MM.1S (cell line): ENCODE results near the gene GMPR2.
"Not testable (repeated sequence)": the region's sequence is repeated elsewhere in the genome, so short reads cannot be mapped to it uniquely, and the experiment has no call there.

Source experiments
- DNase-seq: peaks from one replicate; pipeline ENCODE4 v3.0.0-alpha.2; 2015
- H2AFZ ChIP-seq: fragments of 300-600 bp; sonication (generic); 2 replicates; pipeline ENCODE4 v1.6.0; 2016; ENCODE audit warnings: antibody characterized with exemption, low read length
- H3F3A ChIP-seq: fragments of 300-600 bp; sonication (generic); 2 replicates; pipeline ENCODE4 v1.6.1; 2016; ENCODE audit warnings: mild to moderate bottlenecking, antibody characterized with exemption, low read length, moderate library complexity, mixed read lengths; ENCODE audit not compliant: insufficient read depth
- H3K27ac ChIP-seq: fragments of 300-600 bp; sonication (generic); 2 replicates; pipeline ENCODE4 v1.5.1; 2016; ENCODE audit warnings: mild to moderate bottlenecking, low read length
- H3K27me3 ChIP-seq: fragments of 300-600 bp; sonication (generic); replicated peaks from 2 replicates; pipeline ENCODE4 v1.6.0; 2016; ENCODE audit warnings: low read length; ENCODE audit not compliant: insufficient read depth
- H3K36me3 ChIP-seq: fragments of 300-600 bp; sonication (generic); replicated peaks from 2 replicates; pipeline ENCODE4 v1.6.1; 2016; ENCODE audit warnings: mild to moderate bottlenecking, low read length, mixed read lengths; ENCODE audit not compliant: insufficient read depth
- H3K4me1 ChIP-seq: fragments of 300-600 bp; sonication (generic); 2 replicates; pipeline ENCODE4 v1.6.1; 2016; ENCODE audit warnings: low read length, mixed read lengths
- H3K4me2 ChIP-seq: fragments of 300-600 bp; sonication (generic); 2 replicates; pipeline ENCODE4 v1.6.0; 2016; ENCODE audit warnings: low read depth, low read length
- H3K4me3 ChIP-seq: fragments of 300-600 bp; sonication (generic); 2 replicates; pipeline ENCODE4 v1.5.1; 2016; ENCODE audit warnings: low read length, mixed read lengths
- H3K79me2 ChIP-seq: fragments of 300-600 bp; sonication (generic); 2 replicates; pipeline ENCODE4 v1.6.1; 2016; ENCODE audit warnings: mixed run types, low read length, mixed read lengths
- H3K9ac ChIP-seq: fragments of 300-600 bp; sonication (generic); 2 replicates; pipeline ENCODE4 v1.6.1; 2016; ENCODE audit warnings: low read length, mixed read lengths
- H3K9me2 ChIP-seq: fragments of 300-600 bp; sonication (generic); replicated peaks from 2 replicates; pipeline ENCODE4 v1.6.1; 2016; ENCODE audit warnings: mild to moderate bottlenecking, low read length, mixed read lengths; ENCODE audit not compliant: insufficient read depth
- H3K9me3 ChIP-seq: fragments of 300-600 bp; sonication (generic); replicated peaks from 2 replicates; pipeline ENCODE4 v1.6.1; 2016; ENCODE audit warnings: mild to moderate bottlenecking, low read length, mixed read lengths; ENCODE audit not compliant: insufficient read depth
- H4K20me1 ChIP-seq: fragments of 300-600 bp; sonication (generic); 2 replicates; pipeline ENCODE4 v1.6.1; 2016; ENCODE audit warnings: mild to moderate bottlenecking, low read length, moderate library complexity, mixed read lengths; ENCODE audit not compliant: insufficient read depth
- EZH2 ChIP-seq: fragments of 300-600 bp; sonication (generic); optimal IDR thresholded peaks from 2 replicates; pipeline ENCODE3; 2017; ENCODE audit warnings: low read depth, mild to moderate bottlenecking, antibody characterized with exemption, low read length, mixed read lengths
- EZH2phosphoT487 ChIP-seq: fragments of 300-600 bp; sonication (generic); IDR thresholded peaks from 2 replicates; pipeline ENCODE4 v1.6.1; 2018; ENCODE audit warnings: antibody characterized with exemption, low read length
- TF ChIP-seq, protein P1 (sequence below): fragments of 300-600 bp; sonication (generic); IDR thresholded peaks from 2 replicates; pipeline ENCODE4 v1.5.1; 2016; ENCODE audit warnings: antibody characterized with exemption, low read length, mixed read lengths

The GMPR2 gene

GRCh38 chr14:24240110-24240918, 7.6 kb downstream of the GMPR2 start:
- DNase-seq, result no peak
- Histone ChIP-seq H3K36me3 (no peaks in the 10 kb centered on the region), H2AFZ (no peak overlapping the region), H3K27me3 (no peaks in the 10 kb centered on the region), H3K4me3 (no peak overlapping the region), H3K9me2 (no peaks in the 10 kb centered on the region), H3K27ac (no peak overlapping the region), H3F3A (peaks cover 11% of the 10 kb centered on the region; the same call in 1 of the 2 replicates), H3K4me1 (peaks cover 11% of the 10 kb centered on the region; the same call in 1 of the 2 replicates), H3K79me2 (peaks cover 22% of the 10 kb centered on the region), H4K20me1 (no peaks in the 10 kb centered on the region), H3K4me2 (no peak overlapping the region), H3K9me3 (no peaks in the 10 kb centered on the region), H3K9ac (no peak overlapping the region)
- TF ChIP-seq EZH2phosphoT487 (no peak), EZH2 (no peak)
- TF ChIP-seq, protein P1, sequence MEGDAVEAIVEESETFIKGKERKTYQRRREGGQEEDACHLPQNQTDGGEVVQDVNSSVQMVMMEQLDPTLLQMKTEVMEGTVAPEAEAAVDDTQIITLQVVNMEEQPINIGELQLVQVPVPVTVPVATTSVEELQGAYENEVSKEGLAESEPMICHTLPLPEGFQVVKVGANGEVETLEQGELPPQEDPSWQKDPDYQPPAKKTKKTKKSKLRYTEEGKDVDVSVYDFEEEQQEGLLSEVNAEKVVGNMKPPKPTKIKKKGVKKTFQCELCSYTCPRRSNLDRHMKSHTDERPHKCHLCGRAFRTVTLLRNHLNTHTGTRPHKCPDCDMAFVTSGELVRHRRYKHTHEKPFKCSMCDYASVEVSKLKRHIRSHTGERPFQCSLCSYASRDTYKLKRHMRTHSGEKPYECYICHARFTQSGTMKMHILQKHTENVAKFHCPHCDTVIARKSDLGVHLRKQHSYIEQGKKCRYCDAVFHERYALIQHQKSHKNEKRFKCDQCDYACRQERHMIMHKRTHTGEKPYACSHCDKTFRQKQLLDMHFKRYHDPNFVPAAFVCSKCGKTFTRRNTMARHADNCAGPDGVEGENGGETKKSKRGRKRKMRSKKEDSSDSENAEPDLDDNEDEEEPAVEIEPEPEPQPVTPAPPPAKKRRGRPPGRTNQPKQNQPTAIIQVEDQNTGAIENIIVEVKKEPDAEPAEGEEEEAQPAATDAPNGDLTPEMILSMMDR, result no peak

DNA sequence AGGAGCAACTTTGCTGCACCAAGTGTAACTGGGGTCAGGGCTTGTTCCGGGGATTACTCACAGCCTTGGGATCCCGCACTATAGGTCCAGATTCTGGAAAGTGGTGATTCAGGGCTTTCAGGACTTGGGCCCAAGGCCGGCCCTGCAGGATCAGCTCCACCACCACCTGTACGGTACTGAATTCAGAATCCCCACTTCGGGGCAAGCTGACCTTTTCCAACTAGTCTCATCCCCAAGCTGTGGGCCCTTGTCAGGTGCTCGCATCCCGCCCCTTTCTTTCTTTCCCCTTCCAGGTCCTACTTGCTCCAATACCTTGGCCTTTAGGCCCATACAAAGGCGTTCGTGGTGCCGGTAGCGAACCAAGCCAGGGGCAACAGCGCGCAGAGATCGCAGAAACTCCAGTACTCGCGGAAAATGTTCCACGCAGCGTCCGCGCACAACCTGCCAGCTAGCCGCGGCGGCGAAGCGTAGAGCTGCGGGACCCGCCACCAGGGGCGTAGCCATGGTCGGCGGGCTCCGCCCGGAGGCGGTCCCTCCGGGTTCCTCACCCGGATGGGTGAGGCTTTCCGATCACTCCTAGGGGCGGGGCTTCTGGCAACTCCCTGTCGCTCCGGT, 9.2 kb downstream of the GMPR2 start:
- H3K36me3 ChIP-seq, result no peaks in the 10 kb centered on the region
- peaks cover 16% of the 10 kb centered on the region; the same call in 1 of the 2 replicates for H3F3A ChIP-seq
- H3K9me3 ChIP-seq, result no peaks in the 10 kb centered on the region
- 0 out of 2 replicates have a peak overlapping the region, but pooled peaks have one; percentile 67 for H2AFZ ChIP-seq
- H3K27ac ChIP-seq, result peak overlapping the region; percentile 97
- TF ChIP-seq EZH2phosphoT487 (no peak), EZH2 (no peak)
- TF ChIP-seq, protein P1, result no peak
- H3K79me2 ChIP-seq, result peaks cover 22% of the 10 kb centered on the region
- no peaks in the 10 kb centered on the region for H4K20me1 ChIP-seq
- peak overlapping the region; percentile 63 for H3K4me2 ChIP-seq
- no peaks in the 10 kb centered on the region for H3K9me2 ChIP-seq
- no peaks in the 10 kb centered on the region for H3K27me3 ChIP-seq
- H3K4me1 ChIP-seq, result peaks cover 11% of the 10 kb centered on the region; the same call in 1 of the 2 replicates
- peak overlapping the region; percentile 88 for H3K9ac ChIP-seq
- peak; percentile 84 for DNase-seq
- H3K4me3 ChIP-seq, result peak overlapping the region; percentile 84

DNA sequence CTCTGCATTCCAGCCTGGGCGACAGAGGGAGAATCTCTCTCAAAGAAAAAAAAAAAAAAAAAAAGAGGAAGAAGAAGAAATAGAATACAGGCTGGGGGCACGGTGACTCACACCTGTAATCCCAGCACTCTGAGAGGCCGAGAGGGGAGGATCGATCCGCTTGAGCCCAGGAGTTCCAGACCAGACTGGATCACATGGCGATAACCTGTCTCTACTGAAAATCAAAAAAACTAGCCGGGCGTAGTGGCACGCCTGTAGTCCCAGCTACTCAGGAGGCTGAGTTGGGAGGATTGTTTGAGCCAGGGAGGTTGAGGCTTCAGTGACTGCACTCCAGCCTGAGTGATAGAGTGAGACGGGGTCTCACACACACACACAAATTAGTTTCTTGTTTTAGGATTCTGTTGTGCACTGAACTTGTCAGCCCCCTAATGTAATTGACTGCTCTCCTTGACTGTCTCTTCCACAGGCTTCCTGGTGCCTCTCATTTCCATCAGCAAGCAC, 10.7 kb downstream of the GMPR2 start:
- Histone ChIP-seq H3K27me3 (no peaks in the 10 kb centered on the region), H3K79me2 (peaks cover 22% of the 10 kb centered on the region), H3K4me3 (peak overlapping the region; percentile 84), H3K36me3 (no peaks in the 10 kb centered on the region), H3K9me3 (no peaks in the 10 kb centered on the region), H3K4me2 (peak overlapping the region; percentile 57), H4K20me1 (no peaks in the 10 kb centered on the region), H2AFZ (peak overlapping the region; percentile 48; the same call in 1 of the 2 replicates), H3F3A (peaks cover 21% of the 10 kb centered on the region; the same call in 1 of the 2 replicates), H3K9me2 (no peaks in the 10 kb centered on the region), H3K9ac (peak overlapping the region; percentile 88; the same call in 1 of the 2 replicates), H3K4me1 (peaks cover 11% of the 10 kb centered on the region; the same call in 1 of the 2 replicates), H3K27ac (peak overlapping the region; percentile 97; the same call in 1 of the 2 replicates)
- TF ChIP-seq EZH2phosphoT487 (no peak), EZH2 (no peak)
- TF ChIP-seq, protein P1, result no peak
- DNase-seq, result peak; percentile 9

GRCh38 chr14:24245350-24245749, 12.6 kb downstream of the GMPR2 start:
- H2AFZ ChIP-seq, H3K4me1 ChIP-seq, H3K9me2 ChIP-seq: not testable (repeated sequence)

More at GRCh38 chr14:24245350-24245749, 12.6 kb downstream of the GMPR2 start:
- not testable (repeated sequence) for H4K20me1 ChIP-seq, H3K27me3 ChIP-seq, H3K9me3 ChIP-seq, H3K4me3 ChIP-seq, H3K9ac ChIP-seq, H3K4me2 ChIP-seq, H3K27ac ChIP-seq, H3K36me3 ChIP-seq, DNase-seq
- Histone ChIP-seq H3K79me2 (peaks cover 15% of the 10 kb centered on the region), H3F3A (peaks cover 21% of the 10 kb centered on the region; the same call in 1 of the 2 replicates)
